Measurements from ENCODE around the gene RPP25L. TPM values are rescaled to one million over a fixed set of nuclear protein-coding genes. Genes with fewer than 3 reads are reported as not detected.

The RPP25L gene
- total RNA-seq, 1 donor from 2014 or later, result 25.6 TPM

GRCh38 chr9:34588671-34589635 is 22.9 kb downstream of the RPP25L start:
- Histone ChIP-seq H3K9me3 (ENCODE audit: control insufficient read depth in 3 of 3, low read length in 3 of 3) (no peaks in the 10 kb centered on the region), H3K4me1 (ENCODE audit: control insufficient read depth in 3 of 3, insufficient read depth in 3 of 3, low read length in 3 of 3) (peaks cover 60 to 86% (median 81%) of the 10 kb centered on the region in 3 donors), H3K4me3 (ENCODE audit: low read length in 3 of 3) (peak overlapping the region; percentile 72 to 79 (median 75)), H3K9ac (ENCODE audit: low read depth in 1 of 3, low read length in 3 of 3) (peak overlapping the region; percentile 50 to 85 (median 59)), H3K36me3 (ENCODE audit: control insufficient read depth in 3 of 3, insufficient read depth in 3 of 3, low read length in 3 of 3) (no peaks in the 10 kb centered on the region), H3K27me3 (ENCODE audit: control insufficient read depth in 3 of 3, insufficient read depth in 3 of 3, low read length in 3 of 3) (peaks cover 5 to 30% (median 7%) of the 10 kb centered on the region in 3 donors), H3K27ac (ENCODE audit: low read depth, low read length) (peak overlapping the region; percentile 22)

GRCh38 chr9:34587271-34587670 is 24.6 kb downstream of the RPP25L start:
- H3K4me1 ChIP-seq (ENCODE audit: control insufficient read depth in 3 of 3, insufficient read depth in 3 of 3, low read length in 3 of 3), result peaks cover 49 to 78% (median 75%) of the 10 kb centered on the region in 3 donors
- peak overlapping the region in 1 of 3 donors; percentile 45 for H3K9ac ChIP-seq (ENCODE audit: low read depth in 1 of 3, low read length in 3 of 3)
- H3K27me3 ChIP-seq (ENCODE audit: control insufficient read depth in 3 of 3, insufficient read depth in 3 of 3, low read length in 3 of 3), result peaks cover 5 to 28% (median 7%) of the 10 kb centered on the region in 3 donors
- H3K27ac ChIP-seq (ENCODE audit: low read depth, low read length), result no peak overlapping the region
- H3K4me3 ChIP-seq (ENCODE audit: low read length in 3 of 3), result no peak overlapping the region
- H3K9me3 ChIP-seq (ENCODE audit: control insufficient read depth in 3 of 3, low read length in 3 of 3), result no peaks in the 10 kb centered on the region
- no peaks in the 10 kb centered on the region for H3K36me3 ChIP-seq (ENCODE audit: control insufficient read depth in 3 of 3, insufficient read depth in 3 of 3, low read length in 3 of 3)

GRCh38 chr9:34585946-34586669 is 25.8 kb downstream of the RPP25L start:
- Histone ChIP-seq H3K27me3 (ENCODE audit: control insufficient read depth in 3 of 3, insufficient read depth in 3 of 3, low read length in 3 of 3) (peaks cover 7 to 28% (median 9%) of the 10 kb centered on the region in 3 donors), H3K4me3 (ENCODE audit: low read length in 3 of 3) (no peak overlapping the region), H3K36me3 (ENCODE audit: control insufficient read depth in 3 of 3, insufficient read depth in 3 of 3, low read length in 3 of 3) (peaks cover 0 to 4% (median 0%) of the 10 kb centered on the region in 3 donors), H3K9me3 (ENCODE audit: control insufficient read depth in 3 of 3, low read length in 3 of 3) (no peaks in the 10 kb centered on the region), H3K27ac (ENCODE audit: low read depth, low read length) (no peak overlapping the region), H3K4me1 (ENCODE audit: control insufficient read depth in 3 of 3, insufficient read depth in 3 of 3, low read length in 3 of 3) (peaks cover 41 to 66% (median 65%) of the 10 kb centered on the region in 3 donors), H3K9ac (ENCODE audit: low read depth in 1 of 3, low read length in 3 of 3) (no peak overlapping the region)

- Histone ChIP-seq H3K27ac (ENCODE audit: low read depth, low read length) (no peak overlapping the region), H3K4me1 (ENCODE audit: control insufficient read depth in 3 of 3, insufficient read depth in 3 of 3, low read length in 3 of 3) (peaks cover 34 to 55% (median 55%) of the 10 kb centered on the region in 3 donors), H3K9ac (ENCODE audit: low read depth in 1 of 3, low read length in 3 of 3) (no peak overlapping the region), H3K4me3 (ENCODE audit: low read length in 3 of 3) (no peak overlapping the region), H3K36me3 (ENCODE audit: control insufficient read depth in 3 of 3, insufficient read depth in 3 of 3, low read length in 3 of 3) (peaks cover 0 to 4% (median 0%) of the 10 kb centered on the region in 3 donors), H3K27me3 (ENCODE audit: control insufficient read depth in 3 of 3, insufficient read depth in 3 of 3, low read length in 3 of 3) (peaks cover 7 to 29% (median 13%) of the 10 kb centered on the region in 3 donors), H3K9me3 (ENCODE audit: control insufficient read depth in 3 of 3, low read length in 3 of 3) (no peaks in the 10 kb centered on the region)
Measured at GRCh38 chr9:34584970-34585369, 26.9 kb downstream of the RPP25L start.

- Histone ChIP-seq H3K9ac (ENCODE audit: low read depth in 1 of 3, low read length in 3 of 3) (no peak overlapping the region), H3K4me3 (ENCODE audit: low read length in 3 of 3) (no peak overlapping the region), H3K36me3 (ENCODE audit: control insufficient read depth in 3 of 3, insufficient read depth in 3 of 3, low read length in 3 of 3) (peaks cover 0 to 4% (median 0%) of the 10 kb centered on the region in 3 donors), H3K27ac (ENCODE audit: low read depth, low read length) (no peak overlapping the region), H3K4me1 (ENCODE audit: control insufficient read depth in 3 of 3, insufficient read depth in 3 of 3, low read length in 3 of 3) (peaks cover 27 to 48% (median 42%) of the 10 kb centered on the region in 3 donors), H3K27me3 (ENCODE audit: control insufficient read depth in 3 of 3, insufficient read depth in 3 of 3, low read length in 3 of 3) (peaks cover 7 to 33% (median 10%) of the 10 kb centered on the region in 3 donors), H3K9me3 (ENCODE audit: control insufficient read depth in 3 of 3, low read length in 3 of 3) (no peaks in the 10 kb centered on the region)
Measured at GRCh38 chr9:34582787-34583186, 29.1 kb downstream of the RPP25L start.

- peaks cover 22 to 37% (median 30%) of the 10 kb centered on the region in 3 donors for H3K4me1 ChIP-seq (ENCODE audit: control insufficient read depth in 3 of 3, insufficient read depth in 3 of 3, low read length in 3 of 3)
- H3K4me3 ChIP-seq (ENCODE audit: low read length in 3 of 3), result no peak overlapping the region
- H3K27ac ChIP-seq (ENCODE audit: low read depth, low read length), result no peak overlapping the region
- peaks cover 0 to 4% (median under 1%) of the 10 kb centered on the region in 3 donors for H3K36me3 ChIP-seq (ENCODE audit: control insufficient read depth in 3 of 3, insufficient read depth in 3 of 3, low read length in 3 of 3)
- H3K9ac ChIP-seq (ENCODE audit: low read depth in 1 of 3, low read length in 3 of 3), result no peak overlapping the region
- H3K27me3 ChIP-seq (ENCODE audit: control insufficient read depth in 3 of 3, insufficient read depth in 3 of 3, low read length in 3 of 3), result peaks cover 5 to 36% (median 10%) of the 10 kb centered on the region in 3 donors
- H3K9me3 ChIP-seq (ENCODE audit: control insufficient read depth in 3 of 3, low read length in 3 of 3), result no peaks in the 10 kb centered on the region
Measured at GRCh38 chr9:34581318-34581717, 30.6 kb downstream of the RPP25L start.

- Histone ChIP-seq H3K9ac (ENCODE audit: low read depth in 1 of 3, low read length in 3 of 3) (no peak overlapping the region), H3K36me3 (ENCODE audit: control insufficient read depth in 3 of 3, insufficient read depth in 3 of 3, low read length in 3 of 3) (peaks cover 0 to 4% (median 2%) of the 10 kb centered on the region in 3 donors), H3K4me1 (ENCODE audit: control insufficient read depth in 3 of 3, insufficient read depth in 3 of 3, low read length in 3 of 3) (peaks cover 16 to 29% (median 24%) of the 10 kb centered on the region in 3 donors), H3K27ac (ENCODE audit: low read depth, low read length) (no peak overlapping the region), H3K9me3 (ENCODE audit: control insufficient read depth in 3 of 3, low read length in 3 of 3) (no peaks in the 10 kb centered on the region), H3K4me3 (ENCODE audit: low read length in 3 of 3) (no peak overlapping the region), H3K27me3 (ENCODE audit: control insufficient read depth in 3 of 3, insufficient read depth in 3 of 3, low read length in 3 of 3) (peaks cover 0 to 31% (median 10%) of the 10 kb centered on the region in 3 donors)
Measured at GRCh38 chr9:34580358-34580757, 31.5 kb downstream of the RPP25L start.

- H3K36me3 ChIP-seq (ENCODE audit: control insufficient read depth in 3 of 3, insufficient read depth in 3 of 3, low read length in 3 of 3), result peaks cover 0 to 4% (median 2%) of the 10 kb centered on the region in 3 donors
- peaks cover 0 to 25% (median 10%) of the 10 kb centered on the region in 3 donors for H3K27me3 ChIP-seq (ENCODE audit: control insufficient read depth in 3 of 3, insufficient read depth in 3 of 3, low read length in 3 of 3)
- no peak overlapping the region for H3K4me3 ChIP-seq (ENCODE audit: low read length in 3 of 3)
- H3K27ac ChIP-seq (ENCODE audit: low read depth, low read length), result no peak overlapping the region
- H3K9ac ChIP-seq (ENCODE audit: low read depth in 1 of 3, low read length in 3 of 3), result peak overlapping the region in 1 of 3 donors; percentile 21
- H3K4me1 ChIP-seq (ENCODE audit: control insufficient read depth in 3 of 3, insufficient read depth in 3 of 3, low read length in 3 of 3), result peaks cover 10 to 24% (median 18%) of the 10 kb centered on the region in 3 donors
- H3K9me3 ChIP-seq (ENCODE audit: control insufficient read depth in 3 of 3, low read length in 3 of 3), result no peaks in the 10 kb centered on the region
Measured at GRCh38 chr9:34579808-34580163, 32.1 kb downstream of the RPP25L start.

- no peaks in the 10 kb centered on the region for H3K9me3 ChIP-seq (ENCODE audit: control insufficient read depth in 3 of 3, low read length in 3 of 3)
- H3K27ac ChIP-seq (ENCODE audit: low read depth, low read length), result no peak overlapping the region
- no peak overlapping the region for H3K9ac ChIP-seq (ENCODE audit: low read depth in 1 of 3, low read length in 3 of 3)
- H3K4me1 ChIP-seq (ENCODE audit: control insufficient read depth in 3 of 3, insufficient read depth in 3 of 3, low read length in 3 of 3), result peaks cover 6 to 19% (median 14%) of the 10 kb centered on the region in 3 donors
- no peak overlapping the region for H3K4me3 ChIP-seq (ENCODE audit: low read length in 3 of 3)
- H3K27me3 ChIP-seq (ENCODE audit: control insufficient read depth in 3 of 3, insufficient read depth in 3 of 3, low read length in 3 of 3), result peaks cover 0 to 23% (median 10%) of the 10 kb centered on the region in 3 donors
- peaks cover 0 to 4% (median 3%) of the 10 kb centered on the region in 3 donors for H3K36me3 ChIP-seq (ENCODE audit: control insufficient read depth in 3 of 3, insufficient read depth in 3 of 3, low read length in 3 of 3)
Measured at GRCh38 chr9:34579104-34579807, 32.6 kb downstream of the RPP25L start.

Data from skeletal muscle tissue (tissue), 4 donors.